Esophagus squamous epithelium (tissue), 5 donors: ENCODE results near the gene NRDE2. TPM values are rescaled to one million over a fixed set of nuclear protein-coding genes. Genes with fewer than 3 reads are reported as not detected.

ENCODE experiments used
- DNase-seq: peaks from one replicate; lab custom pipeline; 2025; lab: John Stamatoyannopoulos, UW
- H3K27ac ChIP-seq, 4 donors: fragments of 200-600 bp; sonication (generic); one replicate each; pipeline ENCODE4 v1.5.1; 2016 to 2019; ENCODE audit warnings: mild to moderate bottlenecking in 1 of 4
- H3K27me3 ChIP-seq, 4 donors: fragments of 200-600 bp; sonication (generic); 1 replicate in 3 of 4; 2 replicates in 1 of 4; pipeline versions ENCODE4 v1.5.1 to v1.6.0; 2017 to 2021; ENCODE audit warnings: antibody characterized with exemption in 1 of 4
- H3K36me3 ChIP-seq, 3 donors: fragments of 200-600 bp; sonication (generic); one replicate each; pipeline ENCODE4 v1.5.1; 2016 to 2019
- H3K4me1 ChIP-seq, 3 donors: fragments of 200-600 bp; sonication (generic); one replicate each; pipeline ENCODE4 v1.5.1; 2017 to 2019
- H3K4me3 ChIP-seq, 4 donors: fragments of 200-600 bp; sonication (generic); 1 replicate in 3 of 4; 2 replicates in 1 of 4; pipeline ENCODE4 v1.5.1; 2016 to 2019; ENCODE audit warnings: mild to moderate bottlenecking in 2 of 4, moderate library complexity in 1 of 4
- H3K9me3 ChIP-seq, 3 donors: fragments of 200-600 bp; sonication (generic); one replicate each; pipeline ENCODE4 v1.5.1; 2016 to 2019
- CTCF ChIP-seq, 6 experiments: fragments of 450-650 bp in 4 of 6; fragments of 200-600 bp in 2 of 6; sonication (generic) in 2 of 6; IDR thresholded peaks; one replicate each; pipeline ENCODE4 v1.5.1; 2016 to 2019; ENCODE audit warnings: antibody characterized with exemption in 6 of 6, mild to moderate bottlenecking in 4 of 6, moderate library complexity in 4 of 6
- POLR2A ChIP-seq, 4 donors: fragments of 450-650 bp; IDR thresholded peaks; one replicate each; pipeline ENCODE4 v1.6.1; 2017; ENCODE audit warnings: antibody characterized with exemption in 4 of 4, mild to moderate bottlenecking in 4 of 4, moderate library complexity in 3 of 4
- WGBS, 2 donors: methylation state at CpG; one replicate each; pipeline ENCODE4 v1.1.5; 2018; 5-methylcytosine and 5-hydroxymethylcytosine counted together
- intact Hi-C: fragments of 100-400 bp; cut with DNase I; formaldehyde crosslinking; loops from one replicate; pipeline ENCODE4 v1.15.0; 2022
- total RNA-seq, 4 donors: library from RNA; depleted of rRNA; stranded (reverse); fragments of >200 nt; gene quantifications; one replicate each; pipeline ENCODE4 v1.1.0, GENCODE V29; 2016
- donor health status: DM: yes; HTN: yes; CAD: no.

The NRDE2 gene
- total RNA-seq, 4 donors from 2014 or later = 9.6 to 13.4 (median 10.3) TPM

- no peaks in the 10 kb centered on the region for H3K9me3 ChIP-seq
- peaks cover 0 to 20% (median 3%) of the 10 kb centered on the region in 3 donors for H3K4me1 ChIP-seq
- 85 to 93% methylated on average over 9 to 11 of the region's 11 CpGs for WGBS, 2 donors
- H3K4me3 ChIP-seq = no peak overlapping the region
- intact Hi-C loops = no loop called here
- H3K27me3 ChIP-seq = no peaks in the 10 kb centered on the region
- no peak overlapping the region for H3K27ac ChIP-seq
- H3K36me3 ChIP-seq = peaks cover 0 to 76% (median 11%) of the 10 kb centered on the region in 3 donors
- no peak for DNase-seq
- TF ChIP-seq CTCF (IDR thresholded peaks at IDR 0.05) (no peak), POLR2A (IDR thresholded peaks at IDR 0.05) (no peak)
Observed at GRCh38 chr14:90297876-90298629, 33.7 kb downstream of the NRDE2 start.

GRCh38 chr14:90296641-90297040, 35.1 kb downstream of the NRDE2 start:
- intact Hi-C loops = no loop called here
- peaks cover 0 to 13% (median 0%) of the 10 kb centered on the region in 3 donors for H3K4me1 ChIP-seq
- no peaks in the 10 kb centered on the region for H3K27me3 ChIP-seq
- no peaks in the 10 kb centered on the region for H3K9me3 ChIP-seq
- DNase-seq = no peak
- TF ChIP-seq POLR2A (IDR thresholded peaks at IDR 0.05) (no peak), CTCF (IDR thresholded peaks at IDR 0.05) (no peak)
- H3K36me3 ChIP-seq = peaks cover 6 to 80% (median 9%) of the 10 kb centered on the region in 3 donors
- WGBS, 2 donors = 91 to 96% methylated on average over 7 of the region's 7 CpGs
- H3K27ac ChIP-seq = no peak overlapping the region
- H3K4me3 ChIP-seq = no peak overlapping the region

GRCh38 chr14:90295870-90296516, 35.7 kb downstream of the NRDE2 start:
- no peaks in the 10 kb centered on the region for H3K9me3 ChIP-seq
- peaks cover 0 to 6% (median 0%) of the 10 kb centered on the region in 3 donors for H3K4me1 ChIP-seq
- intact Hi-C loops = no loop called here
- no peak overlapping the region for H3K4me3 ChIP-seq
- H3K27me3 ChIP-seq = no peaks in the 10 kb centered on the region
- no peak for DNase-seq
- peaks cover 6 to 86% (median 9%) of the 10 kb centered on the region in 3 donors for H3K36me3 ChIP-seq
- 79 to 91% methylated on average over 5 of the region's 5 CpGs for WGBS, 2 donors
- no peak overlapping the region for H3K27ac ChIP-seq
- TF ChIP-seq CTCF (IDR thresholded peaks at IDR 0.05) (no peak), POLR2A (IDR thresholded peaks at IDR 0.05) (no peak)

- WGBS, 2 donors = 55 to 70% methylated on average over 2 of the region's 2 CpGs
- TF ChIP-seq CTCF (IDR thresholded peaks at IDR 0.05) (no peak), POLR2A (IDR thresholded peaks at IDR 0.05) (no peak)
- DNase-seq = no peak
- no peak overlapping the region for H3K4me3 ChIP-seq
- H3K27ac ChIP-seq = no peak overlapping the region
- intact Hi-C loops = no loop called here
- no peaks in the 10 kb centered on the region for H3K9me3 ChIP-seq
- H3K36me3 ChIP-seq = peaks cover 6 to 97% (median 13%) of the 10 kb centered on the region in 3 donors
- H3K27me3 ChIP-seq = no peaks in the 10 kb centered on the region
- peaks cover 0 to 3% (median 0%) of the 10 kb centered on the region in 3 donors for H3K4me1 ChIP-seq
Observed at GRCh38 chr14:90294872-90295271, 36.9 kb downstream of the NRDE2 start.
